HCT116 (cell line): ENCODE data around the gene PANK4. TPM values are rescaled to one million over a fixed set of nuclear protein-coding genes. Genes with fewer than 3 reads are reported as not detected.

Experiments
- ATAC-seq: fragments of 200-7000 bp; cut with Tn5 transposase; 2 replicates; pipeline ENCODE4 v1.9.1; 2020; ENCODE audit warnings: mild to moderate bottlenecking, moderate library complexity
- BruUV-seq: library from RNA; stranded (reverse); fragments of 400-500 nt; replicated peaks from 2 replicates; lab custom pipeline; 2021; lab: Mats Ljungman, UMichigan
- CTCF ChIA-PET: fragments of 300-600 bp; sonication (Branson Sonifier 250); formaldehyde crosslinking; loops from one replicate; lab custom pipeline; 2021; ENCODE audit warnings: antibody characterized with exemption; lab: Charles Lee
- POLR2A ChIA-PET: fragments of 300-600, 350-600 bp; sonication (Branson Sonifier 250); formaldehyde crosslinking; loops from one replicate; lab custom pipeline; 2021; ENCODE audit warnings: antibody characterized with exemption; lab: Charles Lee
- RAD21 ChIA-PET, 2 experiments: fragments of 300-600 bp; sonication (Branson Sonifier 250); formaldehyde crosslinking; loops; one replicate each; lab custom pipeline; 2023; ENCODE audit warnings: low total read pairs in 2 of 2; ENCODE audit not compliant: uncharacterized antibody in 2 of 2, unreplicated experiment in 2 of 2, low non-redundant PET in 1 of 2; lab: Charles Lee
- DNase-seq: peaks from one replicate; pipeline ENCODE4 v3.0.0-alpha.2; 2010; ENCODE audit warnings: low read depth, low spot score
- H2AFZ ChIP-seq: fragments of 200-600 bp; shearing (Covaris generic), sonication (generic); 2 replicates; pipeline ENCODE4 v1.6.1; 2017; ENCODE audit warnings: low read depth, mixed run types, mixed read lengths, antibody characterized with exemption, low read length; ENCODE audit not compliant: poor library complexity, severe bottlenecking
- H3K27ac ChIP-seq: 2 replicates; pipeline ENCODE4 v1.5.1; 2012; ENCODE audit warnings: low read depth, low read length
- H3K27me3 ChIP-seq: fragments of 200-600 bp; sonication (generic); 2 replicates; pipeline ENCODE4 v1.6.1; 2016; ENCODE audit warnings: mixed run types, low read length, mixed read lengths; ENCODE audit not compliant: insufficient read depth
- H3K36me3 ChIP-seq, 2 experiments: fragments of 200-500 bp in 1 of 2; fragments of 200-600 bp in 1 of 2; sonication (Bioruptor generic) in 1 of 2; sonication (generic) in 1 of 2; 2 replicates each; pipeline versions ENCODE4 v1.5.1 to v1.6.1; 2014 to 2016; ENCODE audit warnings: low read length in 2 of 2, inconsistent platforms in 1 of 2, mixed read lengths in 1 of 2, mixed run types in 1 of 2; ENCODE audit not compliant: insufficient read depth in 2 of 2, control insufficient read depth in 1 of 2
- H3K4me1 ChIP-seq, 2 experiments: fragments of 200-600 bp in 1 of 2; sonication (generic) in 1 of 2; 2 replicates each; pipeline versions ENCODE4 v1.5.1 to v1.6.1; 2012 to 2017; ENCODE audit warnings: low read length in 2 of 2, inconsistent platforms in 1 of 2, mild to moderate bottlenecking in 1 of 2, mixed read lengths in 1 of 2, mixed run types in 1 of 2, moderate library complexity in 1 of 2; ENCODE audit not compliant: insufficient read depth in 2 of 2, control insufficient read depth in 1 of 2
- H3K4me2 ChIP-seq: fragments of 200-600 bp; sonication (generic); 2 replicates; pipeline ENCODE4 v1.6.1; 2017; ENCODE audit warnings: mixed run types, low read length, mixed read lengths
- H3K4me3 ChIP-seq, 2 experiments: fragments of 200-600 bp in 1 of 2; sonication (generic) in 1 of 2; replicated peaks in 1 of 2; 2 replicates each; pipeline ENCODE4 v1.5.1; 2011 to 2016; ENCODE audit warnings: low read length in 2 of 2, control low read depth in 1 of 2, low read depth in 1 of 2, mild to moderate bottlenecking in 1 of 2, mixed read lengths in 1 of 2, mixed run types in 1 of 2
- H3K79me2 ChIP-seq: fragments of 200-600 bp; sonication (generic); 2 replicates; pipeline ENCODE4 v1.6.1; 2017; ENCODE audit warnings: mild to moderate bottlenecking, mixed run types, low read length, moderate library complexity, mixed read lengths; ENCODE audit not compliant: insufficient read depth
- H3K9ac ChIP-seq: fragments of 200-600 bp; sonication (generic); 2 replicates; pipeline ENCODE4 v1.6.1; 2016; ENCODE audit warnings: low read length, mixed read lengths
- H3K9me2 ChIP-seq: fragments of 200-600 bp; sonication (generic), shearing (Covaris generic); 2 replicates; pipeline ENCODE4 v1.6.1; 2017; ENCODE audit warnings: mixed run types, mild to moderate bottlenecking, moderate library complexity; ENCODE audit not compliant: insufficient read depth
- H3K9me3 ChIP-seq, 2 experiments: fragments of 200-500 bp in 1 of 2; fragments of 200-600 bp in 1 of 2; sonication (Bioruptor generic) in 1 of 2; sonication (generic) in 1 of 2; 2 replicates each; pipeline ENCODE4 v1.6.1; 2014 to 2017; ENCODE audit warnings: low read length in 2 of 2, mixed read lengths in 2 of 2, inconsistent platforms in 1 of 2, low read depth in 1 of 2, mild to moderate bottlenecking in 1 of 2, mixed run types in 1 of 2, moderate library complexity in 1 of 2; ENCODE audit not compliant: control insufficient read depth in 1 of 2, insufficient read depth in 1 of 2
- H4K20me1 ChIP-seq: fragments of 200-600 bp; sonication (generic), shearing (Covaris generic); 2 replicates; pipeline ENCODE4 v1.6.1; 2017; ENCODE audit warnings: mixed run types, mild to moderate bottlenecking, moderate library complexity; ENCODE audit not compliant: insufficient read depth
- CTCF ChIP-seq, 3 experiments: fragments of 200-600 bp in 1 of 3; sonication (generic) in 1 of 3; IDR thresholded peaks in 2 of 3; conservative IDR thresholded peaks in 1 of 3; 2 replicates each; pipeline ENCODE4 v1.5.1; 2012 to 2017; ENCODE audit warnings: low read depth in 2 of 3, low read length in 2 of 3, antibody characterized with exemption in 1 of 3, borderline replicate concordance in 1 of 3, control low read depth in 1 of 3, mild to moderate bottlenecking in 1 of 3, mixed read lengths in 1 of 3, mixed run types in 1 of 3, moderate library complexity in 1 of 3; ENCODE audit not compliant: insufficient read depth in 1 of 3
- EGR1 ChIP-seq: IDR thresholded peaks from 2 replicates; pipeline ENCODE4 v1.6.1; 2012; ENCODE audit warnings: low read depth
- EZH2phosphoT487 ChIP-seq: fragments of 200-600 bp; IDR thresholded peaks from 2 replicates; pipeline ENCODE4 v1.6.1; 2018; ENCODE audit warnings: antibody characterized with exemption, borderline replicate concordance
- JUND ChIP-seq: IDR thresholded peaks from 2 replicates; pipeline ENCODE4 v1.6.1; 2012
- MAX ChIP-seq: IDR thresholded peaks from 2 replicates; pipeline ENCODE4 v1.6.1; 2012
- REST ChIP-seq: IDR thresholded peaks from 2 replicates; pipeline ENCODE4 v1.6.1; 2012; ENCODE audit warnings: low read depth
- SIN3A ChIP-seq: IDR thresholded peaks from 2 replicates; pipeline ENCODE4 v1.6.1; 2012; ENCODE audit warnings: low read depth
- SP1 ChIP-seq: IDR thresholded peaks from 2 replicates; pipeline ENCODE4 v1.6.1; 2012; ENCODE audit warnings: low read depth
- SRF ChIP-seq: IDR thresholded peaks from 2 replicates; pipeline ENCODE4 v1.6.1; 2012; ENCODE audit warnings: low read depth
- TCF7L2 ChIP-seq: IDR thresholded peaks from 2 replicates; pipeline ENCODE4 v1.7.0; 2011; ENCODE audit warnings: borderline replicate concordance, inconsistent platforms; ENCODE audit not compliant: insufficient read depth, insufficient read length; ENCODE audit errors: extremely low read depth
- YY1 ChIP-seq: IDR thresholded peaks from 2 replicates; pipeline ENCODE4 v1.6.1; 2011; ENCODE audit warnings: low read length, low read depth, moderate library complexity, mild to moderate bottlenecking; ENCODE audit not compliant: insufficient replicate concordance; ENCODE audit errors: extremely low read depth
- ZFX ChIP-seq: fragments of 450-650 bp; IDR thresholded peaks from 2 replicates; pipeline ENCODE4 v1.6.1; 2017
- intact Hi-C: fragments of 100-400 bp; cut with micrococcal nuclease; formaldehyde crosslinking; loops from 2 replicates; pipeline ENCODE4 v1.10.0; 2022
- total RNA-seq: library from RNA; stranded (reverse); gene quantifications from one replicate; pipeline ENCODE4 v1.2.1, GENCODE V29; 2021; ENCODE audit not compliant: unreplicated experiment

Gene PANK4
- total RNA-seq, 1 experiment from 2014 or later: 38.5 TPM

GRCh38 chr1:2512862-2513421 is 13.5 kb downstream of the PANK4 start (continued):
- no peak for TF ChIP-seq YY1

- no peak overlapping the region for H3K27ac ChIP-seq
- BruUV-seq: no TSS peak
- H3K4me2 ChIP-seq: no peak overlapping the region
- CTCF ChIA-PET: no interaction called here
- no peaks in the 10 kb centered on the region for H3K27me3 ChIP-seq
- H4K20me1 ChIP-seq: no peaks in the 10 kb centered on the region
- H2AFZ ChIP-seq: no peak overlapping the region
- H3K9ac ChIP-seq: no peak overlapping the region
- H3K79me2 ChIP-seq: no peaks in the 10 kb centered on the region
- TF ChIP-seq ZFX: no peak
- POLR2A ChIA-PET: no interaction called here
- no peak overlapping the region for H3K4me3 ChIP-seq
- intact Hi-C loops: no loop called here
- RAD21 ChIA-PET: no interaction called here
- H3K9me3 ChIP-seq: no peaks in the 10 kb centered on the region
- no peak for DNase-seq
- H3K36me3 ChIP-seq: peaks cover 6 to 7% of the 10 kb centered on the region in 2 experiments; a peak in 3 of 4 replicates
- H3K9me2 ChIP-seq: no peaks in the 10 kb centered on the region
- no peak for ATAC-seq
- H3K4me1 ChIP-seq: no peaks in the 10 kb centered on the region
Observed at GRCh38 chr1:2510366-2511155, 15.8 kb downstream of the PANK4 start.

- ChIA-PET CTCF (no interaction called here), RAD21 (no interaction called here), POLR2A (no interaction called here)
- no peak overlapping the region for H3K27ac ChIP-seq
- peaks cover 6 to 7% of the 10 kb centered on the region in 2 experiments; a peak in 3 of 4 replicates for H3K36me3 ChIP-seq
- ATAC-seq (no peak), DNase-seq (no peak)
- H4K20me1 ChIP-seq: no peaks in the 10 kb centered on the region
- H3K4me3 ChIP-seq: no peak overlapping the region
- no peaks in the 10 kb centered on the region for H3K79me2 ChIP-seq
- H3K9me3 ChIP-seq: no peaks in the 10 kb centered on the region
- no peaks in the 10 kb centered on the region for H3K9me2 ChIP-seq
- intact Hi-C loops: no loop called here
- no TSS peak for BruUV-seq
- H3K4me1 ChIP-seq: no peaks in the 10 kb centered on the region
- no peaks in the 10 kb centered on the region for H3K27me3 ChIP-seq
- H3K4me2 ChIP-seq: no peak overlapping the region
- no peak overlapping the region for H2AFZ ChIP-seq
- H3K9ac ChIP-seq: no peak overlapping the region
- TF ChIP-seq SP1 (no peak), TCF7L2 (no peak), SIN3A (no peak), SRF (no peak), EGR1 (no peak), YY1 (no peak), MAX (no peak), CTCF (IDR thresholded peaks at IDR 0.05 in 2 of 3, conservative IDR thresholded peaks at IDR 0.05 in 1 of 3; ENCODE audit: borderline replicate concordance in 1 of 3, insufficient read depth in 1 of 3, low read depth in 2 of 3, low read length in 2 of 3) (no peak), EZH2phosphoT487 (no peak), JUND (no peak), REST (no peak)
Observed at GRCh38 chr1:2509589-2509988, 16.8 kb downstream of the PANK4 start.
